ENCODE data around the gene SERPINB8. TPM values are rescaled to one million over a fixed set of nuclear protein-coding genes. Genes with fewer than 3 reads are reported as not detected.

The SERPINB8 gene
- total RNA-seq, 1 experiment from 2014 or later, result 2.0 TPM

DNA sequence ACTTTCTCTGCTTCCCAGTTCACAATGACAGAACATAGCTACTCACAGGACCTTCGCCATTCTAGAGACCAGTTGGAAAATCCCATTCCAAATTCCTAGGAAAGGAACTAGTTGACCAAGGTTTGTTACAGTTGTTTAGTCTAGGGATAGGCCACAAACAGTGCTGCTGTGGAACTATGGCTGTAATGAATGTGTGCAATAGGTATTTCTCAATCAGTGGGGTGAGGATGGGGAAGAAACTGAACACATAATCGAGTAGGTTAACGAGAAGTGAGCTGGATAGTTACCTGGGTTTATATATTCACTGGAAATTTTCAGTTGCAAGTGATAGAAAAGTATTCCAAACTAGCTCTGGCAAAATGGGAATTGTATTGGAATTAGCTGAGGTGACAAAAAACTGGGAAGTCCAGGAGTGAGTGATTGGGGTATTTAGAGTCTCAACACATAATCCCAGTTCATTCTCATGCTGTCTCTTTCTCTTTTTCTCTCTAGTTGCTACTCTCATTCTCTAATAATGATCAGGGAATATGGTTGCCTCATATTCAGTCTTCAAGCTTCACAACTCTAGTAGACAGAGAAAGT is 39.0 kb upstream of the SERPINB8 start:
- Histone ChIP-seq H3K36me3 (ENCODE audit: control insufficient read depth, insufficient read depth, low read length) (no peaks in the 10 kb centered on the region), H3K9me3 (ENCODE audit: control insufficient read depth, insufficient read depth, low read depth, low read length) (no peaks in the 10 kb centered on the region), H3K4me1 (ENCODE audit: control insufficient read depth, insufficient read depth, low read length) (no peaks in the 10 kb centered on the region), H3K4me3 (ENCODE audit: low read depth in 2 of 2, low read length in 2 of 2) (no peak overlapping the region), H3K27me3 (ENCODE audit: control insufficient read depth, insufficient read depth, low read length) (no peaks in the 10 kb centered on the region), H3K27ac (ENCODE audit: low read length) (no peak overlapping the region)
- TF ChIP-seq, protein P1, sequence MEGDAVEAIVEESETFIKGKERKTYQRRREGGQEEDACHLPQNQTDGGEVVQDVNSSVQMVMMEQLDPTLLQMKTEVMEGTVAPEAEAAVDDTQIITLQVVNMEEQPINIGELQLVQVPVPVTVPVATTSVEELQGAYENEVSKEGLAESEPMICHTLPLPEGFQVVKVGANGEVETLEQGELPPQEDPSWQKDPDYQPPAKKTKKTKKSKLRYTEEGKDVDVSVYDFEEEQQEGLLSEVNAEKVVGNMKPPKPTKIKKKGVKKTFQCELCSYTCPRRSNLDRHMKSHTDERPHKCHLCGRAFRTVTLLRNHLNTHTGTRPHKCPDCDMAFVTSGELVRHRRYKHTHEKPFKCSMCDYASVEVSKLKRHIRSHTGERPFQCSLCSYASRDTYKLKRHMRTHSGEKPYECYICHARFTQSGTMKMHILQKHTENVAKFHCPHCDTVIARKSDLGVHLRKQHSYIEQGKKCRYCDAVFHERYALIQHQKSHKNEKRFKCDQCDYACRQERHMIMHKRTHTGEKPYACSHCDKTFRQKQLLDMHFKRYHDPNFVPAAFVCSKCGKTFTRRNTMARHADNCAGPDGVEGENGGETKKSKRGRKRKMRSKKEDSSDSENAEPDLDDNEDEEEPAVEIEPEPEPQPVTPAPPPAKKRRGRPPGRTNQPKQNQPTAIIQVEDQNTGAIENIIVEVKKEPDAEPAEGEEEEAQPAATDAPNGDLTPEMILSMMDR (IDR thresholded peaks at IDR 0.05), result no peak
- TF ChIP-seq POLR2AphosphoS5 (IDR thresholded peaks at IDR 0.05; ENCODE audit: low read depth, low read length) (no peak), SIN3A (IDR thresholded peaks at IDR 0.05; ENCODE audit: borderline replicate concordance, insufficient read depth, low read depth, low read length) (no peak), TCF7L2 (IDR thresholded peaks at IDR 0.05; ENCODE audit: low read depth, low read length) (no peak)
- TF ChIP-seq, protein P2, sequence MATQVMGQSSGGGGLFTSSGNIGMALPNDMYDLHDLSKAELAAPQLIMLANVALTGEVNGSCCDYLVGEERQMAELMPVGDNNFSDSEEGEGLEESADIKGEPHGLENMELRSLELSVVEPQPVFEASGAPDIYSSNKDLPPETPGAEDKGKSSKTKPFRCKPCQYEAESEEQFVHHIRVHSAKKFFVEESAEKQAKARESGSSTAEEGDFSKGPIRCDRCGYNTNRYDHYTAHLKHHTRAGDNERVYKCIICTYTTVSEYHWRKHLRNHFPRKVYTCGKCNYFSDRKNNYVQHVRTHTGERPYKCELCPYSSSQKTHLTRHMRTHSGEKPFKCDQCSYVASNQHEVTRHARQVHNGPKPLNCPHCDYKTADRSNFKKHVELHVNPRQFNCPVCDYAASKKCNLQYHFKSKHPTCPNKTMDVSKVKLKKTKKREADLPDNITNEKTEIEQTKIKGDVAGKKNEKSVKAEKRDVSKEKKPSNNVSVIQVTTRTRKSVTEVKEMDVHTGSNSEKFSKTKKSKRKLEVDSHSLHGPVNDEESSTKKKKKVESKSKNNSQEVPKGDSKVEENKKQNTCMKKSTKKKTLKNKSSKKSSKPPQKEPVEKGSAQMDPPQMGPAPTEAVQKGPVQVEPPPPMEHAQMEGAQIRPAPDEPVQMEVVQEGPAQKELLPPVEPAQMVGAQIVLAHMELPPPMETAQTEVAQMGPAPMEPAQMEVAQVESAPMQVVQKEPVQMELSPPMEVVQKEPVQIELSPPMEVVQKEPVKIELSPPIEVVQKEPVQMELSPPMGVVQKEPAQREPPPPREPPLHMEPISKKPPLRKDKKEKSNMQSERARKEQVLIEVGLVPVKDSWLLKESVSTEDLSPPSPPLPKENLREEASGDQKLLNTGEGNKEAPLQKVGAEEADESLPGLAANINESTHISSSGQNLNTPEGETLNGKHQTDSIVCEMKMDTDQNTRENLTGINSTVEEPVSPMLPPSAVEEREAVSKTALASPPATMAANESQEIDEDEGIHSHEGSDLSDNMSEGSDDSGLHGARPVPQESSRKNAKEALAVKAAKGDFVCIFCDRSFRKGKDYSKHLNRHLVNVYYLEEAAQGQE (IDR thresholded peaks at IDR 0.05; ENCODE audit: insufficient read depth in 1 of 2, low read depth in 2 of 2, low read length in 1 of 2), result no peak
- no peak for DNase-seq (ENCODE audit: low read depth, low spot score)
- no TSS peak for BruUV-seq (replicated peaks)
- intact Hi-C loops (cut with micrococcal nuclease; ENCODE audit: unreplicated experiment) (no loop called here), in situ Hi-C loops (cut with HindIII; ENCODE audit: low pct_unique_long_range_greater_than_20kb, low sequenced_read_pairs) (no loop called here)
- ATAC-seq, result no peak
- ChIA-PET CTCF (no interaction called here), POLR2A (no interaction called here)

DNA sequence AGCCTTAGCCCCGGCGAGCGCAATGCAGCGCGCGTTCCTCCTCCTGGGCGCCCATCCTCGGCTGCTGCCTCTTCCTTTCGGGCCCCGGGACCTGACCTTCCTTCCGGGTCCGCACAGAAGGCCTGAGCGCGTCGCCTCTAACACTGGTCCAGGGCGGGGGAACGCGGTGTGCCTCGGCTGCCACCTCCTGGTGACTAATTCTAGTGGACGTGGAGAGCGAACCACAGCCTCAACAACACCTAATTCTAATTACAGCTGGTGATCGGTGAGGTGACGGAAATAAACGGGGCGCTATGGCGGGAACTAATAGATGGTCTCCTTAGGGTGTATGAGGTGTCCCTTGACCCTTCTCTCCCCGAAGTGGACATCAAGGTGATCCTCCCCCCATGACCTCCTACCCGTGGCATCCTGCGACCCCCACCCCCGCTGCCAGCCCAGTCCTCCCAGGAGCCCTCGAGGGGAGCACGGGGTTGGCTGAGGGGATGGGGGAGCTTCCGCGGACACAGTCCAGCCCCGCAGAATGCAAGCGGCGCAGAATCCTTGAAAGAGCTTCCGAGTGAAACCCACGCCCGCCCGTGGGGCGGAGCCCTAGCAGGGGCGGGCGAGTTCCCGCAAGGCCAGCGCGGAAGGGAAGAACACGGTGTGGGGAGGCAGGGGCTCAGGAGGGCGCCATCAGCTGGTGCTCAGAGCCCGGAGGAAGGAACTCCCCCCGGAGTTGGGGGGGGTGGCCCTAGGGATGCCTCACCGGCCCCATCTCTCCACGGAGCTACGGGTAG is 33.5 kb upstream of the SERPINB8 start:
- peak; percentile 99 for ATAC-seq
- peaks cover 5% of the 10 kb centered on the region; the same call in 1 of the 2 replicates for H3K27me3 ChIP-seq (ENCODE audit: control insufficient read depth, insufficient read depth, low read length)
- H3K4me1 ChIP-seq (ENCODE audit: control insufficient read depth, insufficient read depth, low read length), result no peaks in the 10 kb centered on the region; the same call in 1 of the 2 replicates
- POLR2A ChIA-PET, result no interaction called here
- in situ Hi-C loops (cut with HindIII; ENCODE audit: low pct_unique_long_range_greater_than_20kb, low sequenced_read_pairs), result no loop called here
- peak overlapping the region; percentile 27 to 45 for H3K4me3 ChIP-seq (ENCODE audit: low read depth in 2 of 2, low read length in 2 of 2)
- CTCF ChIA-PET, result no interaction called here
- H3K27ac ChIP-seq (ENCODE audit: low read length), result no peak overlapping the region
- intact Hi-C loops (cut with micrococcal nuclease; ENCODE audit: unreplicated experiment), result loop anchor here (1.0 kb wide), 1 partner anchor 45 kb away; no protein-coding TSS in a partner anchor
- TF ChIP-seq, protein P1 (IDR thresholded peaks at IDR 0.05), result peak; percentile 76
- no peak for TF ChIP-seq POLR2AphosphoS5 (IDR thresholded peaks at IDR 0.05; ENCODE audit: low read depth, low read length)
- peak; percentile 22 for DNase-seq (ENCODE audit: low read depth, low spot score)
- no peaks in the 10 kb centered on the region for H3K36me3 ChIP-seq (ENCODE audit: control insufficient read depth, insufficient read depth, low read length)
- H3K9me3 ChIP-seq (ENCODE audit: control insufficient read depth, insufficient read depth, low read depth, low read length), result no peaks in the 10 kb centered on the region
- BruUV-seq (replicated peaks), result no TSS peak

All from Panc1 (cell line).